NOMO-1 treated with DMSO at 0.1 percent for 48 hours (cell line): ENCODE data around the gene SYNDIG1.

Source experiments
- DNase-seq: peaks from one replicate; lab custom pipeline; 2025; ENCODE audit not compliant: unreplicated experiment; lab: John Stamatoyannopoulos, UW

SYNDIG1 gene

DNA sequence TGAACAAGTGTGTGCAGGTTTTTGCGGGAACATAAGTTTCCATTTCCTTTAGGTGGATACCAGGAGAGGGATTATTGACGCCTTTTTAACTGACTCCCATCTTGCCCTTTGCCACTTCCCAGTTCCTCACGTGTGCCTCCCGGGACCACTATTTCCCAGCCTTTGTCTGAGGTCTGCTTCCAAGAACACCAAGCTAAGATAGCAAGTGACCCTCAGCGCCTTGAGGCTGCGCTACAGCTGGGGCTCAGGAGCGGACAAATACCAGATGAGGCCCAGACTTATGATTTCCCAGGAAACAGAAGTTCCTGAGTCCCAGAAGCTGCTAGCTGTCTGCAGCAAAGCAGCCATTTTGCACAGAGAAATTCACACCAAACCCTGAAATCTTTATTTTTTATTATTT, 216.7 kb downstream of the SYNDIG1 start:
- DNase-seq = no peak

DNA sequence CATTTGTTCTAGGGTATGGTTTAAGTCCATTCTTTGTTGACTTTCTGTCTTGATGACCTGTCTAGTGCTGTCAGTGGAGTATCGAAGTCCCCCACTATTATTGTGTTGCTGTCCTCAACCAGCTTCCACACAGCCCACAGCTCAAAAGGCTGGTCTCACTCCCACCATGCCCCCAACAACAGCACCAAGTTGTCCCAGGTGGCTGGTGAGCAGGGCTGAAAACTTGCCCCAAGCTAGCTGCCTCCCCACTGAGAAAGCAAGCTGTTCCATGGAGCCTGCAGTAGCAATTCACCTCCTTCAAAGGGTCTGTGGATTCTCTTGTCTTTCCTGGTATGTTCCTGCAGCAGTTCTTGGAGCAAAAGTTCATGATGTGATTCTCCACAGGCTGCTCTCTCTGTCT, 221.0 kb downstream of the SYNDIG1 start:
- DNase-seq = no peak

DNA sequence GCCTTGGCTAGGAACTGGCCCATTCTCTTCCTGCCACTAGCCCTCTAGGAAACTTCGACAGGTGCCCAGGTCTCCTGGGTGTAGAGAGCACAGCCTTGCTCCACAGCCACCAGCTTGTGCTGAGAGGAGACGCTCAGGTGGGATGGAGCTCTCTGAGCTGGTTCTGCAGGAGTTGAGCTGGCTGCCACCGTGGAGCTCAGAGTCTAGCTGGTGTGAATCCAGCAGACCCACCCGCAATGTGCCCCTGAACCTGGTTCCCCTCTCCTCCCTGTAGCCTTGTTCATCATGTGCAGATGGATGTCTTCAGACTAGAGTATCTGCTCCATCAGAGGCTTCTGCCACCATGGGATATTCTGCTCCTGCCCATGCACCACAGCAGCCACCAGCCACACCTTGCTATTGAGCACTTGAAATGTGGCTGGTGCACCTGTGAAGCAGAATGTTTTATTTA, 222.5 kb downstream of the SYNDIG1 start:
- DNase-seq = no peak

DNA sequence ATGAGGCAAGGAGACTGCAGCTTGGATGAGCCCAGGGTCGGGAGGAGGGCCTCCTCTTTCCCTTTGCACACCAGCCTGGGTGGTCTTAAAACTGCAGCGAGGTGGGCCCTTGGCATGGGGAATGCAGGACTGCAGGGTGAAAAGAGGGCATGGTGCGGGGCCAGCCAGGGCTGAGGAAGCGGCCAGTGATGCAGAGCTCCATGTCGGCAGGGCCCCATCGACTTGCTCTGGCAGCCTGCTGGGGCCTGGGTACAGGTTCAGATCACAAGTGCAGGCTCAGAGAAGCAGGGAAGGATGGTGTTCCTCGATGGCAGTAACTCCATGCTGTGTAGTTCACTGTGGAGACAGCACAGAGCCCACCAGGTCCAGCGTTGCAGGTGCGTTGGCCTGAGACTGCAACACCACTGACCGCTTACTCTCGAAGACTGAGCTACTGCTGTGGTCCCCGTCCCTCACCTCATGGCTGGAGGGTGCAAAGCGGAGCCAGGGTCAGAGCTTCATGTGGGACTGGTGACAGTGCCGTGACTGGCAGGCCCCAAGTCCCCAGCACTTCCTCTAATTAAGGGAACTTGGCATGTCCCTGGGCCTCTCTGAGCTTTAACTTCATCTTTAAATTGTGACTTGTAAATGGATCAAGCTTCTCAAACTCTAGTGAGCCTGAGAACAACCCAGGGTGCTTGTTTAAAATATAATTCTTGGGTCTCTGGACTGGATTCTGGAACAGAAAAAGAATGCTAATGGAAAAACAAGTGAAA, 223.2 kb downstream of the SYNDIG1 start:
- no peak for DNase-seq

DNA sequence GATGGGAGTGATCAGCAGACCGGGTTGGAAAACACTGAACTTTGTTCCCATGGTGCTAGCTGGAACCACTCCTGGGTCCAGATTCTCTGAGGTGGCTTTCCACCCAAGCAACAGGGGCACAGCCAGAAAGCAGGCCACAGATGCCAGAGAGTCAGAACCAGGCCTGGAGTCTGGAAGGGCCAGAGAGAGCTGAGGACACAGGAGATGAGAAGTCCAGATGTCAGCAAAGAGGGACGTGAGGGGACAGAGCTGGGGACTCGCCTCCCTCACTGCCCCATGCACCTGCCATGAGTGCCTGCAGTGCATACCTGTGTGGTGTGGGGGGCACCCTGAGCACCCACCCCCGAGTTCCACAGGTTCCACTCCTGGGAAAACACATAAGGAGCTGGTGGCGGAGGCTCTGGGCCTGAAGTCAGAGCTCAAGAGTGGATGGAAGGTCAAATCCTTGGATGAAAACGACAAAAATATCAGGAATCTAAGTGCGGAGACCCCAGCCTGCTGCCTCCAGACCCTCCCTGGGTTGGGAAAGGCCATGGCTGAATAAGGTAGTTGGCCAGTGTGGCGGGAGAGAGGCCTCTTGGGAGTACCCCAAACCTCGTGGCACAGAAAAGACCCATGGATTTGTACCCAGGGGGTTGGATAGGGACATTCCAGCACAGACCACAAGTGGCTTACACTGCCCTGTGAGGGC, 224.2 kb downstream of the SYNDIG1 start:
- DNase-seq = no peak

DNA sequence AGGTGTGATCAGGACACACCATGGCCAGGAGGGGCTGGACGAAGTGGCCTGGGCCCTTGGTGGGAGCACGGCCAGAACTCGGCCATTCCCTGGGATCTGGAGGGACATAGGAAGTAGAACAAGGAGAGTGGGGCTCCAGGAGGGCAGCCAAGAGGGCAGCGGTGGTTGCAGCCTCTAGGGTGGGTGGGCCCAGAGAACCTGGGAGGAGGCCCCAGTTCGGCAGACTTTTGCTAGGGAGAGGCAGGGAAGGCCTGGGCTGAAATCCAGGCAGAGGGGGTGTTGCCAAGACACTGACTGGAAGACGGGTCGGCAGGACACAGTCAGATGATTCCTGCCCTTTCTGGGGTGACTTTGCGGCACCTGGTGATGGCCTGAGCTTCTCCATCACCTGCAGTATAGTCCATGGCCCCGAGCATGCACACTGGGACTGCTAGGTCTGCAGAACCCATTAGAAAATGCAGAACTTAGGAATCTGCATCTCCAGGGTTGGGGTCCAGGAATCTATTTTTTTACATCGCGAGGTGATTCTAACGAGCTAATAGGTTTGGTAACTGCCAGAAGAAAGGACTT, 224.8 kb downstream of the SYNDIG1 start:
- no peak for DNase-seq

DNA sequence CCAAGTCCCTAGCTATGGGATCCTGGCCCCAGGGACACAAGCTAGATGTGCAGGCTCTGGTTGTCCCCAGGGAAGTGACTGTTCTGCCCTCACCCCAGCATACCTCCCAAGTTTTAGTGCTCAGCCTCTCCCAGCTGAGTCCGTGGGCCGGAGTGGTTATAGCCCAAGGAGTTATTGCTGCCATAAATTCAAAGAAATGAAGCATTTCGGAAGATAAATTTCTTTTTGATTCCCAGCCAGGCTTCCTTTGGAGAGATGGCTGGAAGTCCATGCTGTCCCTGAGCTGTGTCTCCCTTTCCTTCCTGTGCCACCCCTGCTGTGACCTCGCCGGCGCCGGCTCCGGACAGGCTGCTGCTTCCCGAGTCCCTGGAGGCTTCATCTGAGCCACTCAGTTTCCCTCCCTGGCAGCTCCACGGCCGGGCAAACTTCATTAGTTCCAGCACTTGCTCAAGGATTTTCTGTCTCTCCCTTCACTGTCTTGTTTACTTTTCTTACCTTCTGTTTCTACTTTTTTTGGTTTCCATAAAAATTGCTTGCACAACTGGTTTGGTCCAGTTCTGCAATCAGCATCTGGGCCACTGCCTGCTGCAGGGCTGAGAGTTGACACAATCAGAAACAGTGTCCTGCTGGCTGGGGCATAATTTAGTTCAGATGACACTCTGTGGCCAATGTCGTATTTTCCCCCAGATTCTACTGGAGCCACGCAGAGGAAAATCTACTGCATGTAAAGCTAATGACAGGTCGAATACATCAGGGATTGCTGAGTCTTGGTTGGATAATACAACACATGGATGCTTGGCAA, 225.5 kb downstream of the SYNDIG1 start:
- DNase-seq = no peak

DNA sequence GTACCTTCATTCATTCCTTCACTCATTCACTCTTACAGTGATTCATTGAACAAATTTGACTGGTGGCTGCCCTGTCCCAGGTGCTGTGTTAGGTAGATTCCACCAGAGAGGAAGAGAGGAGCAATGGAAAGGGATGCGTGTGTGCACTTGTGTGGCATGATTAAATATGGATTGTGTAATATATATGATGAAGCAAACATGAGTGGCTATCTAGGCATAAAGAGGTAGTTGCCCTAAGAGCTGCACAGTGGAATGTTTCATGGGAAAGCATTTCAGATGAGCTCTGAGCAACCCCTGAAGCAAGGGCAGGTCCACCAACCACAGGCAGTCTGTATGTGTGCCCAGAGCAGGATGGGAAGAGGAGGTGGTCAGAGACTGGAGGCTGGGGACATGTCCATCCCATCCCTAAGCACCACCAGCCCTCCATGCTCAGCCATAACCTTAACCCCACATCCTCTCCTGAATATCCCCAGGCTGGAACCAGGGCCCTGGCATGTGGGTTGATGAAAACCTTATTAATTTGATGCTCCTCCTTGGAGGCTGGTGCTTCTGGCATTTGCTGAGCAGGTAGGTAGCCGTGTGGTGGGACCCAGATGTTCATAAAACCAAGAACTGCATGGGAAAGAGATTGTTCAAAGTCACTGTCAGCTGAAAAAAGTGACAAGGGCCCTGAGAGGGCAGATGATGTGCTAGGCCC, 226.2 kb downstream of the SYNDIG1 start:
- DNase-seq = no peak

DNA sequence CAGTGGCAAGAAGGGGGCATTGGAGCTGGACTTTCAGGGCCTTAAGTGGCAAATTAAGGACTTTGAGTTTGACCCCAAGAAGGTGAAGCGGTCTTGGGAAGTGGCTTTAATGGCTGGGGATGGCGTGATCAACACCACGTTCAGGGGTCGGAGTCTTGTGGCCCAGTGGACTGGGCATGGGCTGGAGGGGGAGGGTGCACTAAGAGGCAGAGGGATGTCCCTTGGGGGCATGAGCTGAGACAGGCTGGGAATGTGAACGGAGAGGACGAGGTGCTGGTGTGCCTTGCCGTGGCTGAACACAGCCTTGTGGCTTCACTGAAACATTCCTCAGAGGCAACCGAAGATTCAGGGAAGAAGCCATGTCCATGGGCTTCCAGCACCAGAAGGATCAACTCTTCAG, 227.0 kb downstream of the SYNDIG1 start:
- no peak for DNase-seq

DNA sequence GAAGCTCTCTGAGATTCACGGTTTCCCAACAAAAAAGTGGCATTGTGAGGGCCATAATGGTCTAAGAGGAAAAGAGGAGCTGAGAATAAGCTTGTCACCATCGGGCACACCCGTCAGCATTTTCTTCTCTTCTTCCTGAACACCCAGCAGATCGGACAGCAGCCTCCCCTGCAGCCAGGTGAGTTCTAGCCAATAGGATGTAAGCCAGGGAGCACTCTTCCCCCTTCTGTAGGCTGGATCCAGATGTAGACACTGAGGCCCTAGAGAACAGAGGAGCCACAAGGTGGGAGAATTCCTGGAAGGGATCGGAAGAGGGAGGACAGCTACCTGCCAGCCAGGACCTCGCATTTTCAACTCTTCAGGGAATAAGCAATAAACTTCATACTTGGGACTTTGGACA, 228.0 kb downstream of the SYNDIG1 start:
- DNase-seq = no peak

DNA sequence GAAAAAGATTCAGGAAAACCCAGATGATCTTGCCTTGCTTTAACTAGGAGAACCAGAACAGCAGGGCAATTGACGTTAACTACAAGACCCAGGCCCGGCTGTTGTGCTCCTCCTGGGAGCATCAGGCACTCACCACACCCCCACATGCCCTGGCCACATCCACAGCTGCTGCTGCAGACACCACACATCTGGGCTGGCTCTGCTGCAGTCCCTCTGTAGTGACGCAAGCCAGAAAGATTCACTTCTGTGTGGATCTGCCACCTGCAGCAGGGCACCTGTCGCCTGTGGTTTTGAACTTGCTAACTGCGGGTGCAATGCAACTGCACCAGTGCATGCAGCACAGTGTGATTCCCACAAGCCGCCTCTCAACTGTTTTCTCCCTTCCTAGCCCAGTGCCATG, 228.8 kb downstream of the SYNDIG1 start:
- DNase-seq = no peak

DNA sequence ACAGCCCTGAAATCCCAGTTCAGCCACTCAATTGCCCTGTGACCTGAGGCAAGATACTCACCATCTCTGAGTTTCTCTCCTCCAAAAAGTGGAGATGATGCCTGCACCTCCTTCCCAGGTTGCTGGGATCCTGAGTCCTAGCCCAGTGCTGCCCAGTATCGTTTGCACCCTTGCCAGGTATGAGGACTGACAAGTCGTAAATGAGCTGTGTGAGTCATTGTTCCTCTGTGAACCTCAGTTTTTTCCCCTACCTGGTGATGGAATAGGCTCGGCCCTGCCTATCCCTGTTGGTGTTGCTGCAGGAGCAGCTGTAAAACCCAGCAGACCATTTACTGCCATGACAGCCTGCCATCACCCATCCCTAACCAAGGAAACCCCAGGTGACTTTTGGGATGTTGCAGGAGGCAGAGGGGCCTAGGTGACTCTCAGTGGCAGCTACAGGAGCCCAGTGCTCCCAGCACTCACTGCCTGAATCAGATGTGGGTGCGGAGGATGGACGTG, 229.3 kb downstream of the SYNDIG1 start:
- no peak for DNase-seq

DNA sequence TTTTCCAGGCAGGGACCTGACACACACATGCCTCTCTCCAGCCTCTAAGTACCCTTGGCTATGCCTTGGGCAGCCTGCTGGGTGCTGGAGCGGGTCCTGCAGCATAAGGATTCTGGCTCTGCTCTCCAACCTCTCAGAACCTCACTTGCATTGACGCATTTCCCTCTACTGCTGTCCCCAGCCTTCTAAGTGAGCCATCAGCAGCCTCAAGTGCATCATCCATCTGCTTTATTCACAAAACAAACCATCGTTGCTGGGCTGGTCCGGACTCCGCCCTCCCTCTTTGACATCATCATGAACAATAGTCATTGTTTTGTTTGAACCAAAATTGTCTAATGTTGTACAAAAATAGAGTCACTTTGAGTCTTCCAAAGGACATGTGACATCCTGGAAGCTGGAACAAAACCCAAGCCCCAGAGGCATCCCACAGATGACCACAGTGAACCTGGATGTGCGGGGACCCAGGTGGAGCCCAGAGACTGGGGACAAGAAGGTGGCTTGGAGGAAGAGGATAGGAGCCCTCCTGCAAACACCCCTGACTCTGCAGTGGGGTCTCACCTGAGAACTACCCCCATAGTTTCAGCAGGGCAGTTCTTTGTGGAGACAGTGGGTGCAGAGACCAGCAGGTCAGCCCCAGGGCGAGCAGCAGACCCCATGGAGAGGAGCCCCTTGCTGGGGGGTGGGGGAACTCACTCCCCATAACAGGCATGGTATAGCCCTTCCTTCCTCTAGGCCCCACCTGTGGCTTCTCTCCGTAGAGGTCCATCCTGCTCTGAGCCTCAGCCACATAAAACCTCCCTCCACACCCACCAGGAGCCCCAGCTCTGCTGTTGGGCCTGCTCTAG, 230.1 kb downstream of the SYNDIG1 start:
- no peak for DNase-seq

DNA sequence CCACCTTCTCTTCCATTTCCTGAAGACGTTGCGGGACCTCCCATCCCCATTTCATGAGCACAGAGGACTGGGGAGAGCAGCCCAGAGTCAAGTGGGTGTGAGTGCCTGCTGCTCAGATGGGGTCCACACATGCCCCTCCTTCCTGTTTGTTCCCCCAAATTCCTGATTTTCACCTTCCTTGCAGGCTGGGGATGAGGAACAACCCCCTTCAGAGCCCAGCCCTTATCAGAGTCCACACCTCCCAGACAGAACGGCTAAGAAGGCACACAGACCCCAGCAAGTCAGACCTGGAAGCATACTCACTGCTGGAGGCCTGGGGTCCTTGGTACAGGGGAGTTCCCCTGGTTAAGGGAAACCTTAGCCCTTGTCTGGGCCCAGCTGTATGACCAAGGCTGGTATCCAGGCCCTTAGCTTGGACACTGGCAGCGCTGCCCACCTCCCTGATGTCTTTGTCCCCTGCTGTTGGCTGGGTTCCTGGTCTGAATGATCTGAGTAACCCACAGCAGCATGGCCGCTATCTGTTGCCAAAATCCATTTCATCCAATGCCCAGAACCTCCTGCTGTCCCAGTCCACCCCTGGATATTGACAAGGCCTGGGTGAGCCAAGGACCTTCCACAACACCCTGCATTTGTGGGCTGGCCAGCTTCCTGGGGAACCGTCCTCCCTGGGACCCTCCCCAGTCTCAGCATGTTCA, 230.9 kb downstream of the SYNDIG1 start:
- no peak for DNase-seq

DNA sequence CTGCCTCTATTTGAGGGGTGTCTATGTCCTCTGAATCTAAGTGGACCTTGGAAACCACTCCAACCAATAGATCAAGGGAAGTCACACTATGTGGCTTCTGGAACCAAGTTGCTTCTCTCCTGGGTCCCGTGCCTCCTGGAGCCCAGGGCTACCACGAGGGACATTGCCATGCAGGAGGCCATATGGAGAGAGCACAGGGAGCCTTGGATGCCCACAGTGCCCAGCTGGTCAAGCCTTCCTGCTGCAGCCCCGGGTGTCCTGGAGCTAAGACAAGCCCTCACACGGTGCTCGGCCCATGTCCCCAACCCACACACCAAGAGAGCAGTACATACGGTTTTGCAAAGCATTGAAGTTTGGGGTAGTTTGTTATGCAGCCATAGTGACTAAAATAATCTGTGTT, 231.6 kb downstream of the SYNDIG1 start:
- no peak for DNase-seq

DNA sequence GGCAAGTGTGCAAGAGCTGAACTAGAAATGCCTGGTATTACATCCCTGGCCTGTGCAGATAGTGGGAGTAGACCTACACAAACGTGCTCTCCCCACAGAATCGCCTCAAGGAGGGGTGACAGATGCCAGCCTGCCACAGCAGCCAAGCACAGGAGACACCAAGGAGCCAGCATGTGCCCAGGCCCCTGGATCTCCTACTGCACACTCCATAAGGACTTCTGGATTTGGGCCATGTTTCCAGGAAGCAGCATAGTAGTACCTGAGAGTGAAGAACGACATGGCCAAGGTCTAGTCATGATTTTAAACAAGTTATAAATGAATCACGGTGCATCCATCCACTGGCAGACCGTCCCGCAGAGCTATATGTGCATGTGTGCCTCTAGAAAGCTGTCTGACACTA, 232.2 kb downstream of the SYNDIG1 start:
- DNase-seq = no peak

DNA sequence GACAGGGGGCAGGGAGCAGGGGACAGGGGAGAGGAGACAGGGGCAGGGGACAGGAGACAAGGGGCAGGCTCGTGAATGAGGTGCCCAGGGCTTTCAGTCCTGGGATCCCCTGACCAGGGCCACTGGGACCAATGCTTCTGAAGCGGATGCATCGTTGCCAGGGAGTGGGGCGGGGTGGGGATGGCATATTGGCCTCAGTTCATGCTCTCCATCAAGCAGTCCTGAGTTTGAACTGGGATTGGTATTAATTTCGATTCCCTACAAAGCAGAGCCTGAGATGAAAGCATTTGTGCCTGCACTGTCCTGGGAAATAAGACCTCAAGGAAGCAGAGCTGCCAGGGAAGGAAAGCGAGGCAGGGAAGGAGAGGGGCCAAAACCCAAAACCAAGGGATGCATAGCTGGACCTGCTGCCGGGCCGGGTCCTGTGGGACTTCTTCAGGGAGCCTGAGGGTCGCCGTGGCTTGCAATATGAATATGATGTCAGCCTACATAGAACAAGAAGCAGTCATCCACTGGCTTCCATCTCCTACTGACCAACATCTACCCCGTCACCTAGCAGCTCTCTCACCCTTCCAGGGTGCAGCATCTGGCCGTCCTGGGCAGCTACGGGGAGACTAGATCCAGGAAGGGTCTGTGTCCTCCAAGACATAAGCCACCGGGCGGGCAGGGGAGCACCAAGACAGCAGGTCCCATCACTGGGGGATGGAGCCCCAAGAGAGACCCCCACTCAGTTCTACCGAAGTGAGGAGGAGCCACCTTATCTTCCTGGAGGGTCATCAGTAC, 233.3 kb downstream of the SYNDIG1 start:
- no peak for DNase-seq

DNA sequence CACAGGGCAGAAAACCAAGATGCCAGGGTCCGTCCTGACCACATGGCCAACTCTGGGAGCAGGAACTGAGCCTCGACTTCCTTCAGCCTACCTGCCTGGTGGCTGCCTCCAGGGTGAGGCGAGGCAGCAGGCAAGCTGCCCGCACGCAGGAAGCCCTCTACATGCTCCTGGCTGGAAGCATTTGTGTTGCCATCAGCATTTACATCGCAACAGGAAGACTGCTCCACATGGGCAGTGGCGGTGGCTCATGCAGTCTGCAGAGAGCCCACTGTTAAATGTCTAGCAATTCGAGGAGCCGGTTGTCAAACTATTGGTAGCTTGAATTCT, 233.8 kb downstream of the SYNDIG1 start:
- DNase-seq = no peak

DNA sequence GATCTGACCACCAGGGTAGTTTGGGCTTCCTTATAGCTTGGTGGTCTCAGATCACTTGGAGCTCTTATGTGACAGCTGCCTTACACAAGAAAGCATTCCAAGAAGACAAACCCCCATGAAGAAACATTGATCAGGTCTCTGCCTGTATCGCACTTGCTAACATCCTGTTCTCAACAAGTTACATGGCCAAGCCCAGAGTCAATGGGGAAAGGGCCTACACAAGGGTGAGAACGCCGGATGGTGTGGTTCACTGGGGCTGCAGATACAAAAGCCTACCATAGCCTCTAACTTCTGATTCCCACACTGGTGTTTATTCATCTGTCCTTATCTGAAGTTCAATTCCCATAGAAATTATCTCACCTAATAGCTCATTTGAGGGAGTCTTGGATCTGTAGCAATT, 235.5 kb downstream of the SYNDIG1 start:
- DNase-seq = no peak
